ENCODE measurements around the gene SFI1.
A peak's percentile ranks its signal among the peaks of the same experiment; 100 is the strongest.
"Not testable (repeated sequence)": the region's sequence is repeated elsewhere in the genome, so short reads cannot be mapped to it uniquely, and the experiment has no call there.

Gene SFI1

DNA sequence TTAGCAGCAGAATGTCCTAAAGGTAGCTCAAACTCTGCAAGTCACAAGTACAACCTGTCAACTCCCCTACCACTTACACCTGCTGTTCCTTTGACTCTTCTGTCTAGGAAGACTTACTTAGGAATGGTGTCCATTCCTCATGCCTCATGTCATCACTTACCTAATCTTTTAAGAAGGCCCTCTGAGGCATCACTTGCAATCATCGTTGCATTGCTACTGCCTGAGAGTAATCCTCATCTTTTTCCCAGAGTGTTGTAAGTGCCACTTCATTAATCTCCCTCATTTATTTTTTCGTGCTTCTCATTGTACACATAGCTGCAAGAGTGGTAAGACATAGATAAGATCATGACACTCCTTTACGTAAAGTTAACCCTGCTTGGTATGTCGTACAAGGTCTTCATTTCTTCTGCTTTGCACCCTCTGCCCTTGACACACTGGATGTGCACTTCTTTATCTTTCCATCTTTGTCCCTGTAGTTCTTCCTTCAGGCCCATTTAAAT lies 54.6 kb downstream of the SFI1 start:
- no peak overlapping the region for H3K4me3 ChIP-seq (ENCODE audit: control insufficient read depth, low read depth, low read length)
- DNase-seq (ENCODE audit: low read depth), result no peak
- TF ChIP-seq, protein P1, sequence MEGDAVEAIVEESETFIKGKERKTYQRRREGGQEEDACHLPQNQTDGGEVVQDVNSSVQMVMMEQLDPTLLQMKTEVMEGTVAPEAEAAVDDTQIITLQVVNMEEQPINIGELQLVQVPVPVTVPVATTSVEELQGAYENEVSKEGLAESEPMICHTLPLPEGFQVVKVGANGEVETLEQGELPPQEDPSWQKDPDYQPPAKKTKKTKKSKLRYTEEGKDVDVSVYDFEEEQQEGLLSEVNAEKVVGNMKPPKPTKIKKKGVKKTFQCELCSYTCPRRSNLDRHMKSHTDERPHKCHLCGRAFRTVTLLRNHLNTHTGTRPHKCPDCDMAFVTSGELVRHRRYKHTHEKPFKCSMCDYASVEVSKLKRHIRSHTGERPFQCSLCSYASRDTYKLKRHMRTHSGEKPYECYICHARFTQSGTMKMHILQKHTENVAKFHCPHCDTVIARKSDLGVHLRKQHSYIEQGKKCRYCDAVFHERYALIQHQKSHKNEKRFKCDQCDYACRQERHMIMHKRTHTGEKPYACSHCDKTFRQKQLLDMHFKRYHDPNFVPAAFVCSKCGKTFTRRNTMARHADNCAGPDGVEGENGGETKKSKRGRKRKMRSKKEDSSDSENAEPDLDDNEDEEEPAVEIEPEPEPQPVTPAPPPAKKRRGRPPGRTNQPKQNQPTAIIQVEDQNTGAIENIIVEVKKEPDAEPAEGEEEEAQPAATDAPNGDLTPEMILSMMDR (IDR thresholded peaks at IDR 0.05; ENCODE audit: control insufficient read depth, insufficient read depth, low read depth, low read length, missing control alignments), result no peak

DNA sequence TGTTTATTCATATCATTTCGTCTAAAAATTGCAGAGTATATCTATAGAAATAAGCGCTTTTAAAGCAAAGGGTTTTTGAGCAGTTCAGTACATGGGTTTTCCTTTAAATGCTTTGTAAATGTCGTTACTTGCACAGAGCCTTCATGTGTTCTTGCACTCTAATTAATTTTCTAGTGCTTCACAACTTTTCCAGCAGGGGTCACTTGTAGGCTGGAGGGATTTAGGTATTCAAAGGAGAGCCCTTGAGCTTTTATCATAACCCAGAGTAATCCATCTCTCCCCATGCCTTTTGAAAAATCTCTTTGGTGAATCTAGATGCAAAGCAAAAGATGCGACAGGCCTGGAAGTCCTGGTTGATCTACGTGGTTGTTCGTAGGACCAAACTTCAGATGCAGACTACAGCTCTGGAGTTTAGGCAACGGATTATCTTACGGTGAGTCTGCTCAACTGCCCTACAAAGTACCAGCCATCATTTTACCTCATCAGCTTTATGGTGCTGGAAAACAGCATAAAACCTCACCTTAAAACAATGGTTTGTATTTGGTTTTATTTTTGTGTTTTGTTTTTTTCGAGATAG lies 60.4 kb downstream of the SFI1 start:
- TF ChIP-seq, protein P1 (IDR thresholded peaks at IDR 0.05; ENCODE audit: control insufficient read depth, insufficient read depth, low read depth, low read length, missing control alignments), result peak; percentile 68
- H3K4me3 ChIP-seq (ENCODE audit: control insufficient read depth, low read depth, low read length), result no peak overlapping the region
- DNase-seq (ENCODE audit: low read depth), result no peak

DNA sequence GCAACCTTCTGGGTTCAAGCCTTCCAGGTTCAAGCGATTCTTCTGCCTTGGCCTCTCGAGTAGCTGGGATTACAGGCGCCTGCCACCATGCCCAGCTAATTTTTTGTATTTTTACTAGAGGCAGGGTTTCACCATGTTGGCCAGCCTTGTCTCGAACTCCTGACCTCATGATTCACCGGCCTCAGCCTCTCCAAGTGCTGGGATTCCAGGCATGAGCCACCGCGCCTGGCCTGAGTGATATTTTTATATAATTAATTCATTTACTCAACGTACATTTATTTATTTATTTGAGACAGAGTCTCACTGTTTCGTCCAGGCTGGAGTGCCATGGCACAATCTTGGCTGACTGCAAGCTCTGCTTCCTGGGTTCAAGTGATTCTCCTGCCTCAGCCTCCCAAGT lies 62.2 kb downstream of the SFI1 start:
- DNase-seq (ENCODE audit: low read depth), result not testable (repeated sequence)

DNA sequence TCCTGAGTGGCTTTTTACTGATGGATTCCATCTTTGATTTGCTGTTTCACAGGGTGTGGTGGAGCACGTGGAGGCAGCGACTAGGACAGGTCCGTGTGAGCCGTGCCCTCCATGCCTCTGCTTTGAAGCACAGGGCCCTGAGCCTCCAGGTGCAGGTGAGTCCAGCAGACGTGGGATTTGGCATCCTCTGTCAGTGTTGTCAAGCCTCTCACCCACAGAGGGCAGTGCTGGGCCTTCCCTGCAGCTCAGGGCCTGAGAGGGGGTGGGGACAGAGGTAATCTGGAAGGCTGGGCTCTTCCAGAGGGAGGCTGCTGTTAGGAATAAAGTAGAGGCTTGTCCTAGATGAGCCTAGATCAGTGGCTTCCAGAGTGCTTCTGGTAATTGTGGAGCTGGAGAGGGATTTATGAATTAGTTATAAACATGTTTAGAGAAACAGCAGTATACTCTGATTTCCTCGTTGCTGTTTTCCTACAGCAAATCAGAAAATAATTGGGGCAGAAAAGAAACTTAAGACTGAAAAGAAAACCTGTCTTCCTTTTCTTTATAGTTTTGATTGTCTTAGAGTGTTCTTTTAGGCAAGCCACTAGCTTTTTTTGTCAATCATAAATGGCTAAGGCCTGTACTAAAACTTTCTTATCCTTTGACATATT lies 65.0 kb downstream of the SFI1 start:
- no peak overlapping the region for H3K4me3 ChIP-seq (ENCODE audit: control insufficient read depth, low read depth, low read length)
- DNase-seq (ENCODE audit: low read depth), result no peak
- TF ChIP-seq, protein P1 (IDR thresholded peaks at IDR 0.05; ENCODE audit: control insufficient read depth, insufficient read depth, low read depth, low read length, missing control alignments), result peak; percentile 95

More for the DNA sequence above, 62.2 kb downstream of the SFI1 start:
- not testable (repeated sequence) for H3K4me3 ChIP-seq (ENCODE audit: control insufficient read depth, low read depth, low read length)

DNA sequence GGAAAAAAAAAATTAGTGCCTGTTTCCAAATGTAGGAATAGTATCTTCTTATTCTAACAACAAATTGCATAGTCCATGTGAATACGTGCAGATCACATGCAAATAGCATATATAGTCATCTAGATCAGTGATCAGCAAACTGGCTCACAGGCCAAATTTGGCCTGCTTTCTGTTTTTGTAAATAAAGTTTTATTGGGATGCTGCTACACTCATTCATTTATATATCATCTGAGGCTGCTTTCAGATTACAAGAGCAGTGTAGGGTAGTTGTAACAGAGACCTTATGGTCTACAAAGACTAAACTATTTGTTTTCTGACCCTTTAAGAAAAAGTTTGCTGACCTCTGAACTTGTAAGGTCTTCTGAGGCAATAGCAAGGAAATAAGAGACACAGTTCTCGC lies 65.6 kb downstream of the SFI1 start:
- DNase-seq (ENCODE audit: low read depth), result no peak
- H3K4me3 ChIP-seq (ENCODE audit: control insufficient read depth, low read depth, low read length), result no peak overlapping the region
- TF ChIP-seq, protein P1 (IDR thresholded peaks at IDR 0.05; ENCODE audit: control insufficient read depth, insufficient read depth, low read depth, low read length, missing control alignments), result no peak

DNA sequence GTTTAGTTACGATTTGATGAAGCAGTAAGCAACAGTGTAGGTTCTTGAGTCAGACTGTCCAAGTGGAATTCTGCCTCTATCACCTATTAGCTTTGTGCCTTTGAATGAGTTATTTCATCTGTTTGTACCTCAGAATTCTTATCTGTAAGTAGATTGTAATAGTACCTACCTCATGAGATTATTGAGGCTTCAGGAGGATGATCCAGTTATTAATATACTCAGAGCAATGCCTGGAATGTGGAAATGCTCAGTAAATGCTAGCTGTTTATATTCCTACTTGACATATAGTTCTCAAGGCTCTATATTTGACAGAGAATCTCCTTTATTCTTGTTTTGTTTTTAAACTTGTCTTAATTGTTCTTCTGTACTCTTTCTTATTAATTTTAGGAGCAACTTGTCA lies 70.1 kb downstream of the SFI1 start:
- DNase-seq (ENCODE audit: low read depth), result no peak
- no peak overlapping the region for H3K4me3 ChIP-seq (ENCODE audit: control insufficient read depth, low read depth, low read length)
- TF ChIP-seq, protein P1 (IDR thresholded peaks at IDR 0.05; ENCODE audit: control insufficient read depth, insufficient read depth, low read depth, low read length, missing control alignments), result no peak

DNA sequence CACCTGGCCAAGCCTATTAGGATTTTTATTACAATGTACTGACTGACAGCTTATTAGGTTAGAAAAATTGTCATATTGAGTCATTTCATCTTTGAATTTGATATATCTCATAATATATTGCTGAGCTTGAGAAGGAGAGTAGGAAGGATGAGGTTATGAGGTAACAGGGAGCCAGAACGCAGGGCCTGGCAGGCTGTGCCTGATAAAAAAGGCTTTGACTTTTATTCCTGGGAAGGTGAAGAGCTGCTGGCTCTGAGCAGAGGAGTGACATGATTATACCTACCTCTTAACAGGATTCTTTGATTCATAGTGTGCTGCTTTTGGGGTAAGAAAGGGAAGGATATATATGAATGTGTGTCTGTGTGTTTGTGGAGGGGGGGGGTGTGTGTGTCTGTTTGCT lies 70.9 kb downstream of the SFI1 start:
- H3K4me3 ChIP-seq (ENCODE audit: control insufficient read depth, low read depth, low read length), result no peak overlapping the region
- TF ChIP-seq, protein P1 (IDR thresholded peaks at IDR 0.05; ENCODE audit: control insufficient read depth, insufficient read depth, low read depth, low read length, missing control alignments), result no peak
- DNase-seq (ENCODE audit: low read depth), result no peak

Measured in AG09309 (cell line).